GM19351 (cell line): Measurements from ENCODE around the gene PLXDC2.
A peak's percentile ranks its signal among the peaks of the same experiment; 100 is the strongest.

Experiments used
- ATAC-seq: cut with Tn5 transposase; IDR thresholded peaks from one replicate; pipeline ENCODE4 v1.9.1; 2021; ENCODE audit warnings: mild to moderate bottlenecking, moderate library complexity; ENCODE audit not compliant: unreplicated experiment

The PLXDC2 gene

DNA sequence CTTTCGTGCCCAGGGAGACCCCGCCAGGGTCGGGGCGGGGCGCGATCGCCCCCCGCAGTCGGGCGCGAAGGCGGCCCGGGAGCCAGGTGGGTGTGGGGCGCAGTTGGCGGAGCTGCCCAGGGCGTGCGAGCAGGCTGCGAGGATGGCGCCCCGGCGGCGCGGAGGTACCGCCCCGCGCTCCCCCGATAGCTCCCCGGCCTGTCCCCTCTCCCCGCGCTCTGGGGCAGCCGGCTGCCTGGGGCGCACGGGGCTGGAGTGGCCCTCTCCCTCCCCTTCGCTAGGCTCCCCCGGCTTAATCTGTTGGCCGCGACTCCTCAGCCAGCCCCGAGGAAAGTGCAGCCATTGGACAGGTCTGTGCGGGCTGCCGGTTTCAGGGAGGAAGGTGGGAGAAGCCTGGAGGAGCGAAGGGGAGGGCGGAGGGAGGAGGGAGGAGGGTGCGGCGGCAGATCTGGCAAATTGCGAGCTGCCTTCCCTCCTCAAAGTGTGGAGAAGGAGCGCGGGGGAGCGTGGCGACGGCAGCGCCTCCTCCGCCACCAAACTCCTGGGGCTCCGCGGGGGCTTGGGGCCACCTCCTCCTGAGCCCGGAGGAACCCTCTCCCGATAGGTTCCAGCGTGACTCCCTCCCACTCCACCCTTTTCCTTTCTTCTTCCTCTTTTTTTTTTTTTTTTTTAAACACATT lies 361 bp upstream of the PLXDC2 start:
- ATAC-seq = no peak

- ATAC-seq = peak; percentile 6
These were observed 1.1 kb downstream of the PLXDC2 start for GRCh38 chr10:19817231-19817933.

DNA sequence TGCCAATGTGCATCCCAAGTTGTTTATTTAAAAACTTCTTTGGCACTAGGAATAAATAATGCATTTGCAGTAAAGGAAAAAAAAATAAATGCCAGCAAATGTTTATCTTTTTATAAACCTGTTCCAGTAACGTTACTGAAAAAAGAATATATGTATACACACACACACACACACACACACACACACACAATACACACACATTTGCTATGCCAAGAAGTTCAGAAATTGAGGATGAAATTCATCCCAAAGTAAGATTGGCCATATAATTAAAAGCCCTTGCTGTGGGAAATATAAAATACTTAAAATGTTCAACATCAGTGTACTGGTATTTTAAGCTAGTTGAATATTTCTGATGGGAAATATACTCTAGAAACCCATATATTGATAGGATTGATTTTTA lies 2.6 kb downstream of the PLXDC2 start:
- ATAC-seq = no peak

DNA sequence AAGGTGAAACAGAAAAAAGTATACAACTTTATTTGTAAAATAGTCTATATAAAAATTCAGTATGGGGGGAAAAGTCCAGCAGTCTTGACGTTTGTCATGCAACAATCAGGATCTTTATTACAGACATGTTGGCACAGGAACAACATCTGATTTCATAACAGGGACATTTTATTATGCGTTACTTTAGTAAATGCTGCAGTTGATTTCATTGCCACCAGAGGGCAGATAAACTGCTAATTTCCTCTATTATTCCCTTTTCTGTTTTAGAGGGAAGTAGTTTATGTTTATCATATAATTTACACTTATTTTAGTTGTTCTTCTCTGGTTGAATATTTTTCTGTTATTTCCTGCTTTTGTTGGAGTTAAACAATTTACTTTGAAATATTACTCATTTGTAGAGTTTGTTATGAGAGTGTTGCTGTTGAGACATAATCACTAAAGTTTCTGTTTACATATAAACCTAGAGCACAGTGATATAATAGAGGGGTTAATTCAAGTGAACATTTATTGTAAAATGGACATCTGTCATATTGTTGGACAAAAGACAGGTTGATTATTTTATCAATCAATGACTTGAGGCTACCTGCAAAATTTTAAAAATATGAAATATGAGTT lies 3.3 kb downstream of the PLXDC2 start:
- ATAC-seq = no peak

DNA sequence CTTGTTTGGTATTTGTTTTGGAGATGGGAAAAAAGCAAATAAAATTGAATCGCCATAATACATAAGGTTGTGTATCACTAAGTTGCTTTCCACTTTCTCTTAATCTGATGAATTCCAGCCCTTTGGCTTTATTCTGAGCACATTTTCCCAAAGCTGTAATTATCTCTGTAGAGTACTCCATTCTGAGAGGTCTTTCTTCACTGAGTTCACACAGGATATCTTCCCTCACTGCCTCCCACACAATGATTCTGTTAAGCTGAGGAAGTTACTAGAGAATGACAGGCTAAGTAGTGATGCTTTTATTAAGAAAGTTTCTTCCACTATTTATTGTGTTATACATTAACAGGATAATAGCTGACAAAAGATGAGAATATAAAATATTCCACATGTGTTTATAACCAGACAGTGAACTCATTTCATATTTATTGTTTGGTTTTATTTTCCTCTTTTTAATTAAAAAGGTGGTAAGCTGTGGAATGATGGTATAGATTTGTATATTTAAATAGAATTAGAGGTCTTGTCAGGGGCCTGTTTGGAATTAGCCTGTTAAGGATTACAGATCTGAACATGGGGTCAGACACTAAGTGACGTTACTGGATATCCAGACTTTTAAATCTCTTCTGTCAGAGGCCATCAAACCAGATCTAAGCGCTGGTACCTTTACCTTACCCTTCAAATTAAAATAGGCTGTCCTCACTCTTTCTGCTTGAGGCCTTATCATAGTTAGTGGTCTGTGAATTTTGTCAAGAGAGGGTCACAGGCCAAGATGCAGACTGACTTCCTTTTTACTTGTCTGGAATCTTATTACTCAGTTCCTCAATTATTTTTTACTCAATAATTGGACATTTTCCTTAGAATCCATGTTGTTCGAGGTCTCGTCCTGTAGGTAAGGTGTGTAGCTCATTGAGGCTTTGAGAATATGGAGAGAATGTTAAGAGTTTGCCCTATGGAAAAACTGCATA lies 8.4 kb downstream of the PLXDC2 start:
- ATAC-seq = no peak

GRCh38 chr10:19825700-19826099 lies 9.5 kb downstream of the PLXDC2 start:
- no peak for ATAC-seq

- no peak for ATAC-seq
These were observed 10.5 kb downstream of the PLXDC2 start for GRCh38 chr10:19826712-19827111.

DNA sequence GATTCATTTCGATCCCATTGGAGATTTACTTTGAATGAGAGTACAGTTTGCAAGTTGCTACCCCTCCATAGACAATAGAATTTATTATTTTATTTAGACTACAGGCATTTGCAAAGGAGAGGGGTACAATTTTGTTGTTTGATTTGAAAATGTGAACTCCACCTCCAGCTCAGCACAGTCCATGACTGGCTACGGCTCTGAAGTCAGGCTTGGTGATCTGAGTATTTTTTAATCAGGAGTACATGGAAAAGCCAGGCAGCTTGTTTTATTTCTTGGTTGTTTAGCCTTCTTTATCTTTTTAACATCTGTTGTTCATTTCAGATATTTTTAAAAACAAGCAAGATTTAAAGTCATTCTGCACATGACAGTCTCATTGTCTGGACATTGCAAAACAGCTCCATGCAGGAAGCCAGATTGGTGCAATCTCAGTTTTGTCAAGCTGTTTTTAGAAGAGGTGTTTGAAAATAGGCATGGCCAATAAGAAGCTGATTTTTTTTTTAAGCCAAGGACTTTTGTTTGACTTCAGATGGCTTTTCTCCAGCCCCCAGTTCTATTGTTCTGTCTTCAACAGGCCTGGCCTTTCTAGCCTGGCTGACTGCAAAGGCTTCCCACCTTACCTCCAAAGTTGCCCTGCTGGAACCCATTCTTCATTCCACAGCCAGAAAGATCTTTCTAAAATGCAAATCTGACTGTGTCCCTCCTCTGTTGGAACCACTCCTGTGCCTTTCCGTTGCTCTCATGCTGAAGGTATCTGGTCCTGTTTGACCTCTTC lies 12.2 kb downstream of the PLXDC2 start:
- ATAC-seq = no peak

DNA sequence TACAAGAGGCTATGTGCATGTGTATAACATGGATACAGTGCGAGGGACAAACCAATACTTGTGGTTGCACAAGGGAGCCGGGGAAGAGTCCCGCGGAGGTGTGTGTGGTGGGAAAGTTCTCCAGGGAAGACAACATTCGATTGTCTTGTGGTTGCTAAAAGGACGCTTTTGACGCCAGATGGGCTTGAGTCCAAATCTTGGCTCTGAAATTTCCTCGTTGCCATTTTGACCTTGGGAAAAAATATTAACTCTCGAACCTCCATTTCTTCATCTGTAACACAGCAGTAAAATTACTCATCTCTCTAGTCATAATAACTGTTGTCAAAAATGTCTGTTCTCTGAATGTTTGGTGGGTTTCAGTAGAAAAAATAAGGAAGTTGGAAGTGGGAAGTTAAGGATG lies 16.5 kb downstream of the PLXDC2 start:
- no peak for ATAC-seq

GRCh38 chr10:19833170-19833824 lies 17.1 kb downstream of the PLXDC2 start:
- ATAC-seq = no peak

DNA sequence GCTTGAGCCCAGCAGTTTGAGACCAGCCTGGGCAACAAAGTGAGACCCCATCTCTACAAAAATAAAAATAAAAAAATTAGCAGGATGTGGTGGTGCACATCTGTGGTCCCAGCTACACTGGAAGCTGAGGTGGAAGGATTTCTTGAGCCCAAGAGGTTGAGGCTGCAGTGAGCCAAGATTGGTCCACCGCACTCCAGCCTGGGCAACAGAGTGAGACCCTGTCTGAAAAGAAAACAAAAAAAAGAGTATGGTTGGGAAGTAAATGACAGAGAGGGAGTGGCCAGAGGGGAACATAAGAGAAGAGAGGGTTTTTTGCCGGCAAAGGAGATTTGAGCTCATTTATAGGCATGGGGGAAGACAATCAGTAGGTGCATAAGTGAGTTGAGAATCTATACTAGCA lies 19.7 kb downstream of the PLXDC2 start:
- no peak for ATAC-seq

DNA sequence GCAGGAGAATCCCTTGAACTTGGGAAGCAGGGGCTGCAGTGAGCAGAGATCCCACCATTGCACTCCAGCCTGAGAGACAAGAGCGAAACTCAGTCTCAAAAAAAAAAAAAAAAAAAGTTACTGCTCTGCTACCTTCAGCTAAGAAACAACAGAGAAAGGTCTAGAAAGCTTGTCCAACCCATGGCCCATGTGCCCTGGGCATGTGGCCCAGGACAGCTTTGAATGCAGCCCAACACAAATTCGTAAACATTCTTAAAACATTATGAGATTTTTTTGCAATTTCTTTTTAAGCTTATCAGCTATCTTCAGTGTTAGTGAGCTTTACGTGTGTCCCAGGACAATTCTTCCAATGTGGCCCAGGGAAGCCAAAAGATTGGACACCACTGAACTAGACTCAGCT lies 22.9 kb downstream of the PLXDC2 start:
- no peak for ATAC-seq

DNA sequence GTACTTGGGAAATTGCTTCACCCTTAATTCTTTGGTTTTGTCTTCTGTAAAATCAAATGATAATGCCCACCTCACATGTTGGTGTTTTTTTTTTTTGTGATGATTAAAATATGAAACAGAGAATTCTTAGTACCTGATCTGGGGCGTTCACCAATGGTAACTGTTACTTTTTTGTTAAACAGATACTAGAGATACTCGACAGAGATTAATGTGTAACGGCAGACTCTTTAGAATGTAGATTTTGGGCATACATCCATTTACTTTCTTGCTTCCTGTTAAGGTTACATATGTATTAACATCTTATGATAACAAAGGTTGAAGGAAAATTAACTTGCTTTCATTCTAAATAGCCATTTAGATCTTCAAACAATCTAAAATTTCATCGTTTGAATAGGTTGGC lies 23.3 kb downstream of the PLXDC2 start:
- no peak for ATAC-seq

- ATAC-seq = no peak
These were observed 24.5 kb downstream of the PLXDC2 start for GRCh38 chr10:19840776-19841175.

GRCh38 chr10:19843487-19843886 lies 27.3 kb downstream of the PLXDC2 start:
- no peak for ATAC-seq

GRCh38 chr10:19845503-19846368 lies 29.5 kb downstream of the PLXDC2 start:
- ATAC-seq = no peak

DNA sequence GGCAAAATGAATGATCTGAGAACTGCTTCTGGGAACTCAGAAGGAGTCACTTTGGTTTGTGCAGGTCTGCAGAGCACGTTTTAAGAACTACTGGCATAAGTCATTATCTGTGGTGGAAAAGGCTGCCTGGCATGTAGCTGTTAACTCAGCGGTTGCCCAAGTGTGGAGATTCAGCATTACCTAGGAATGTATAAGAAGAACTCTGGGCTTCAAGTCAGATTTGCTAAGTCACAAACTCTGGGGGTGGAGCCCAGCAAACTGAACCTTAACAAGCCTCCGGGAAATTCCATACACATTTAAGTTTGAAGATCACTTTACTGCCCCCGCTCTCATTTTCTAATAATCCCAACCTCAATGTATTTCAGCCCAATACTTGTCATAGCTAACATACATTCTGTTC lies 31.1 kb downstream of the PLXDC2 start:
- no peak for ATAC-seq

DNA sequence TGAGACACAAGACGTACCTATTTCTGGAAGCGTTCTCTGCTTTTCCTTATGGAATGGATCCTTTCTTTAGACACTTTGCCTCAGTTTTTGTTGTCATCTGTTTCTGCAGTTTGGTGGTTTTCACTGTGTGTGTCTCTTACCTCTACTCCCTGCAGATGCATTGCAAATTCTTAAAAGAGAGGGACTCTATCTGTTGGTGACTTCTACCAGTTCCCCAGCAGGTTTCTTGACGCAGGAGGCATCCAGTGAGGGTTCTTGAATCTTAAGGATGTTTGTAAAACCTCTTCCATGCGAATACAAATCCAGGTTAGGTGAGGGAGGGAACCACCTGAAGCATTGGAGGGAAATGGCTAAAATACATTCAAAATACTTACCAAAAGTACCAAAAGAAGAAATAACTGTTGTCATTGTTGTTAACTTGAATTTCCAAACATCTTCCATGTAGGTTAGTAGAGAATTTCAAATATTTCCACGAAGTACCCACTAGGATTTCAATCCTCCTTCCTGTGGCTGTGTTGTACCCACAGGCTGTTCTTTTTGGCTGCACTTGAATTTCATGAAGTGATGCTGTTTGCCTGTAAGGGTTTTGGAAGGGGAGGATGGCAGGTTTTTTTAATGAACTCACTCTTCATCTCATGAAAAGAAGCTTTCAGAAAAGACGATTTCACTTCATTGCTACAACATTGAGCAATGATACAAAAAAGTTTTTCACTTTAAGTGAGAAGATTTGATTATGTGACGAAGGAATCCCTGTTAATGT lies 32.2 kb downstream of the PLXDC2 start:
- ATAC-seq = no peak
